SU-DHL-6 (cell line): ENCODE measurements around the gene SAMD1.

ENCODE experiments used
- CTCF ChIP-seq: fragments of 200-600 bp; sonication (generic); IDR thresholded peaks from one replicate; pipeline ENCODE4 v1.5.1; 2017; ENCODE audit warnings: antibody characterized with exemption, mild to moderate bottlenecking, low read length, moderate library complexity; ENCODE audit not compliant: insufficient read depth, poor library complexity, severe bottlenecking
- EZH2phosphoT487 ChIP-seq: fragments of 200-600 bp; sonication (generic), shearing (Covaris generic); conservative IDR thresholded peaks from 2 replicates; pipeline ENCODE4 v1.6.1; 2018; ENCODE audit warnings: mild to moderate bottlenecking, antibody characterized with exemption, low read length, moderate library complexity, mixed read lengths

- no peak for TF ChIP-seq CTCF
- TF ChIP-seq EZH2phosphoT487: no peak
Measured at GRCh38 chr19:14139944-14140343, 49.4 kb upstream of the SAMD1 start.
